Activated T-helper 2 cell treated with anti-CD3 and anti-CD28 coated beads, Interferon-gamma antibody, Interleukin-2, Interleukin-4, amounts not matched to agents 10 μg/mL and 5 μg/mL and 100 μg/mL, durations not matched to agents 14 hours and 24 hours and 36 hours (primary cell): ENCODE results near the gene LAMA5. TPM values are rescaled to one million over a fixed set of nuclear protein-coding genes. Genes with fewer than 3 reads are reported as not detected.

Experiments
- DNase-seq: peaks from one replicate; pipeline ENCODE4 v3.0.0; 2021; ENCODE audit warnings: low spot score
- H3K27ac Mint-ChIP-seq: one replicate; pipeline ENCODE4 v1.8.0; 2021; ENCODE audit warnings: mixed read lengths
- H3K27me3 Mint-ChIP-seq: one replicate; pipeline ENCODE4 v1.8.0; 2021; ENCODE audit warnings: low read depth, mixed read lengths
- H3K36me3 Mint-ChIP-seq: one replicate; pipeline ENCODE4 v1.8.0; 2021; ENCODE audit warnings: low read depth, mixed read lengths
- H3K4me1 Mint-ChIP-seq: one replicate; pipeline ENCODE4 v1.8.0; 2021; ENCODE audit warnings: low read depth, mixed read lengths
- H3K4me3 Mint-ChIP-seq: one replicate; pipeline ENCODE4 v1.8.0; 2021; ENCODE audit warnings: low read depth, mild to moderate bottlenecking, moderate library complexity, mixed read lengths
- H3K9me3 Mint-ChIP-seq: one replicate; pipeline ENCODE4 v1.8.0; 2021; ENCODE audit warnings: mixed read lengths
- intact Hi-C: fragments of 100-400 bp; cut with micrococcal nuclease; formaldehyde crosslinking; loops from one replicate; pipeline ENCODE4 v1.15.1; 2023
- total RNA-seq: library from RNA; stranded (reverse); gene quantifications from 2 replicates; pipeline ENCODE4 v1.2.3, GENCODE V29; 2022

LAMA5 gene
- total RNA-seq, 1 donor from 2014 or later: 3.9 TPM

GRCh38 chr20:62323146-62323979 is 43.7 kb downstream of the LAMA5 start:
- Mint-ChIP-seq H3K27me3 (no peaks in the 10 kb centered on the region), H3K27ac (no peak overlapping the region), H3K4me1 (no peaks in the 10 kb centered on the region), H3K4me3 (no peak overlapping the region), H3K9me3 (no peaks in the 10 kb centered on the region), H3K36me3 (no peaks in the 10 kb centered on the region)
- DNase-seq: no peak
- intact Hi-C loops: no loop called here

- intact Hi-C loops: no loop called here
- DNase-seq: no peak
- no peaks in the 10 kb centered on the region for H3K4me1 Mint-ChIP-seq
- H3K27ac Mint-ChIP-seq: no peak overlapping the region
- no peaks in the 10 kb centered on the region for H3K27me3 Mint-ChIP-seq
- no peak overlapping the region for H3K4me3 Mint-ChIP-seq
- H3K36me3 Mint-ChIP-seq: no peaks in the 10 kb centered on the region
- H3K9me3 Mint-ChIP-seq: no peaks in the 10 kb centered on the region
Observed at GRCh38 chr20:62322492-62323041, 44.5 kb downstream of the LAMA5 start.

- Mint-ChIP-seq H3K4me3 (no peak overlapping the region), H3K27me3 (no peaks in the 10 kb centered on the region), H3K36me3 (no peaks in the 10 kb centered on the region), H3K9me3 (no peaks in the 10 kb centered on the region), H3K27ac (no peak overlapping the region), H3K4me1 (no peaks in the 10 kb centered on the region)
- intact Hi-C loops: no loop called here
- DNase-seq: no peak
Observed at GRCh38 chr20:62321975-62322374, 45.1 kb downstream of the LAMA5 start.

GRCh38 chr20:62321521-62321948 is 45.6 kb downstream of the LAMA5 start:
- no peaks in the 10 kb centered on the region for H3K4me1 Mint-ChIP-seq
- H3K4me3 Mint-ChIP-seq: no peak overlapping the region
- H3K27me3 Mint-ChIP-seq: no peaks in the 10 kb centered on the region
- no peak for DNase-seq
- H3K36me3 Mint-ChIP-seq: no peaks in the 10 kb centered on the region
- intact Hi-C loops: no loop called here
- no peak overlapping the region for H3K27ac Mint-ChIP-seq
- no peaks in the 10 kb centered on the region for H3K9me3 Mint-ChIP-seq

- Mint-ChIP-seq H3K27me3 (no peaks in the 10 kb centered on the region), H3K4me1 (no peaks in the 10 kb centered on the region), H3K4me3 (no peak overlapping the region), H3K9me3 (no peaks in the 10 kb centered on the region), H3K36me3 (no peaks in the 10 kb centered on the region), H3K27ac (no peak overlapping the region)
- intact Hi-C loops: no loop called here
- DNase-seq: no peak
Observed at GRCh38 chr20:62320581-62321354, 46.3 kb downstream of the LAMA5 start.

- DNase-seq: no peak
- no peaks in the 10 kb centered on the region for H3K27me3 Mint-ChIP-seq
- H3K27ac Mint-ChIP-seq: no peak overlapping the region
- H3K4me3 Mint-ChIP-seq: no peak overlapping the region
- intact Hi-C loops: no loop called here
- H3K36me3 Mint-ChIP-seq: no peaks in the 10 kb centered on the region
- H3K4me1 Mint-ChIP-seq: no peaks in the 10 kb centered on the region
- H3K9me3 Mint-ChIP-seq: no peaks in the 10 kb centered on the region
Observed at GRCh38 chr20:62319346-62319909, 47.7 kb downstream of the LAMA5 start.

- DNase-seq: no peak
Observed at GRCh38 chr20:62318400-62319345, 48.4 kb downstream of the LAMA5 start.

GRCh38 chr20:62317167-62317655 is 49.9 kb downstream of the LAMA5 start:
- Mint-ChIP-seq H3K36me3 (no peaks in the 10 kb centered on the region), H3K27ac (no peak overlapping the region), H3K9me3 (no peaks in the 10 kb centered on the region), H3K4me3 (no peak overlapping the region), H3K4me1 (no peaks in the 10 kb centered on the region), H3K27me3 (no peaks in the 10 kb centered on the region)
- DNase-seq: no peak
- intact Hi-C loops: no loop called here

More at GRCh38 chr20:62318400-62319345, 48.4 kb downstream of the LAMA5 start:
- H3K27me3 Mint-ChIP-seq: no peaks in the 10 kb centered on the region
- no peaks in the 10 kb centered on the region for H3K36me3 Mint-ChIP-seq
- H3K4me1 Mint-ChIP-seq: no peaks in the 10 kb centered on the region
- H3K27ac Mint-ChIP-seq: no peak overlapping the region
- no peak overlapping the region for H3K4me3 Mint-ChIP-seq
- intact Hi-C loops: no loop called here
- H3K9me3 Mint-ChIP-seq: no peaks in the 10 kb centered on the region

- intact Hi-C loops: no loop called here
- Mint-ChIP-seq H3K4me3 (no peak overlapping the region), H3K27me3 (no peaks in the 10 kb centered on the region), H3K36me3 (no peaks in the 10 kb centered on the region), H3K27ac (no peak overlapping the region), H3K4me1 (no peaks in the 10 kb centered on the region), H3K9me3 (no peaks in the 10 kb centered on the region)
- DNase-seq: no peak
Observed at GRCh38 chr20:62316331-62317166, 50.6 kb downstream of the LAMA5 start.

- Mint-ChIP-seq H3K36me3 (no peaks in the 10 kb centered on the region), H3K9me3 (no peaks in the 10 kb centered on the region), H3K27me3 (no peaks in the 10 kb centered on the region), H3K4me1 (no peaks in the 10 kb centered on the region), H3K4me3 (no peak overlapping the region), H3K27ac (no peak overlapping the region)
- intact Hi-C loops: no loop called here
- no peak for DNase-seq
Observed at GRCh38 chr20:62315773-62316172, 51.3 kb downstream of the LAMA5 start.

GRCh38 chr20:62314711-62315302 is 52.3 kb downstream of the LAMA5 start:
- intact Hi-C loops: no loop called here
- Mint-ChIP-seq H3K4me3 (no peak overlapping the region), H3K27ac (no peak overlapping the region), H3K27me3 (no peaks in the 10 kb centered on the region), H3K4me1 (no peaks in the 10 kb centered on the region), H3K9me3 (no peaks in the 10 kb centered on the region), H3K36me3 (no peaks in the 10 kb centered on the region)
- DNase-seq: no peak
